ENCODE results near the gene MYO9B.

DNA sequence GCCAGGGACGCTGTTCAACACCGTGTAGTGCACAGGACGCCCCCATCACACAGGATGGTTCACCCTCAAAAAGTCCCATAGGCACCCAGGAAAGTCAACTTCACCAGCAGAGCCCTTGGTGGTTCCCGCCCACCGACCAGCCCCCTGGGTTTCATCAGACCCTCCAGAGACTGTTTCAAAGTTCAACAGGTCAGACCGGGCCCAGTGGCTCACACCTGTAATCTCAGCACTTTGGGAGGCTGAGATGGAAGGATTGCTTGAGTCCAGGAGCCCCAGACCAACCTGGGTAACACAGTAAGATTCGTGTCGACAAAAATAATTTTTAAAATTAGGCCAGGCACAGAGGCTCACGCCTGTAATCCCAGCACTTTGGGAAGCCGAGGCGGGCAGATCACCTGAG lies 61.0 kb downstream of the MYO9B start:
- TF ChIP-seq, protein P1, sequence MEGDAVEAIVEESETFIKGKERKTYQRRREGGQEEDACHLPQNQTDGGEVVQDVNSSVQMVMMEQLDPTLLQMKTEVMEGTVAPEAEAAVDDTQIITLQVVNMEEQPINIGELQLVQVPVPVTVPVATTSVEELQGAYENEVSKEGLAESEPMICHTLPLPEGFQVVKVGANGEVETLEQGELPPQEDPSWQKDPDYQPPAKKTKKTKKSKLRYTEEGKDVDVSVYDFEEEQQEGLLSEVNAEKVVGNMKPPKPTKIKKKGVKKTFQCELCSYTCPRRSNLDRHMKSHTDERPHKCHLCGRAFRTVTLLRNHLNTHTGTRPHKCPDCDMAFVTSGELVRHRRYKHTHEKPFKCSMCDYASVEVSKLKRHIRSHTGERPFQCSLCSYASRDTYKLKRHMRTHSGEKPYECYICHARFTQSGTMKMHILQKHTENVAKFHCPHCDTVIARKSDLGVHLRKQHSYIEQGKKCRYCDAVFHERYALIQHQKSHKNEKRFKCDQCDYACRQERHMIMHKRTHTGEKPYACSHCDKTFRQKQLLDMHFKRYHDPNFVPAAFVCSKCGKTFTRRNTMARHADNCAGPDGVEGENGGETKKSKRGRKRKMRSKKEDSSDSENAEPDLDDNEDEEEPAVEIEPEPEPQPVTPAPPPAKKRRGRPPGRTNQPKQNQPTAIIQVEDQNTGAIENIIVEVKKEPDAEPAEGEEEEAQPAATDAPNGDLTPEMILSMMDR (IDR thresholded peaks at IDR 0.05), result no peak
- no peak for TF ChIP-seq POLR2A (IDR thresholded peaks at IDR 0.05)

Measured in right lobe of liver (tissue), 4 donors.